NCI-H2227 (cell line): ENCODE data around the gene STXBP5L.
A peak's percentile ranks its signal among the peaks of the same experiment; 100 is the strongest.
"Not testable (repeated sequence)": the region's sequence is repeated elsewhere in the genome, so short reads cannot be mapped to it uniquely, and the experiment has no call there.

Experiments
- DNase-seq: peaks from one replicate; lab custom pipeline; 2025; ENCODE audit not compliant: unreplicated experiment; lab: John Stamatoyannopoulos, UW

STXBP5L gene

GRCh38 chr3:121018917-121019321 lies 110.9 kb downstream of the STXBP5L start:
- DNase-seq, result no peak

GRCh38 chr3:121063628-121064027 lies 155.6 kb downstream of the STXBP5L start:
- no peak for DNase-seq

- DNase-seq, result no peak
Observed at GRCh38 chr3:121064121-121064520, 156.1 kb downstream of the STXBP5L start.

GRCh38 chr3:121072133-121072532 lies 164.1 kb downstream of the STXBP5L start:
- no peak for DNase-seq

- DNase-seq, result no peak
Observed at GRCh38 chr3:121073011-121073410, 165.0 kb downstream of the STXBP5L start.

- no peak for DNase-seq
Observed at GRCh38 chr3:121075191-121075590, 167.2 kb downstream of the STXBP5L start.

- not testable (repeated sequence) for DNase-seq
Observed at GRCh38 chr3:121078378-121079101, 170.5 kb downstream of the STXBP5L start.

- DNase-seq, result no peak
Observed at GRCh38 chr3:121096953-121097352, 188.9 kb downstream of the STXBP5L start.

GRCh38 chr3:121111086-121111485 lies 203.1 kb downstream of the STXBP5L start:
- DNase-seq, result not testable (repeated sequence)

- no peak for DNase-seq
Observed at GRCh38 chr3:121111914-121112612, 204.1 kb downstream of the STXBP5L start.

GRCh38 chr3:121126033-121126706 lies 218.2 kb downstream of the STXBP5L start:
- no peak for DNase-seq

GRCh38 chr3:121126707-121127035 lies 218.7 kb downstream of the STXBP5L start:
- no peak for DNase-seq

- DNase-seq, result peak; percentile 0
Observed at GRCh38 chr3:121152573-121152972, 244.6 kb downstream of the STXBP5L start.

- DNase-seq, result no peak
Observed at GRCh38 chr3:121153851-121154250, 245.8 kb downstream of the STXBP5L start.

- DNase-seq, result no peak
Observed at GRCh38 chr3:121155028-121155427, 247.0 kb downstream of the STXBP5L start.

- no peak for DNase-seq
Observed at GRCh38 chr3:121165397-121165837, 257.4 kb downstream of the STXBP5L start.

GRCh38 chr3:121167374-121168139 lies 259.6 kb downstream of the STXBP5L start:
- no peak for DNase-seq

GRCh38 chr3:121175083-121175482 lies 267.1 kb downstream of the STXBP5L start:
- DNase-seq, result no peak

- not testable (repeated sequence) for DNase-seq
Observed at GRCh38 chr3:121190626-121191025, 282.6 kb downstream of the STXBP5L start.

GRCh38 chr3:121202573-121202972 lies 294.6 kb downstream of the STXBP5L start:
- no peak for DNase-seq

GRCh38 chr3:121223116-121223515 lies 315.1 kb downstream of the STXBP5L start:
- DNase-seq, result no peak
